GM12801 (cell line): Measurements from ENCODE around the gene ADIRF.

ENCODE experiments used
- CTCF ChIP-seq: IDR thresholded peaks from one replicate; pipeline ENCODE4 v1.5.1; 2011; ENCODE audit warnings: control low read depth; ENCODE audit not compliant: insufficient read length; ENCODE audit errors: extremely low read depth

The ADIRF gene

GRCh38 chr10:86953747-86954680 lies 14.3 kb upstream of the ADIRF start:
- no peak for TF ChIP-seq CTCF

GRCh38 chr10:86954681-86955500 lies 13.4 kb upstream of the ADIRF start:
- TF ChIP-seq CTCF, result no peak

- TF ChIP-seq CTCF, result no peak
Observed at GRCh38 chr10:86955501-86956194, 12.6 kb upstream of the ADIRF start.

- no peak for TF ChIP-seq CTCF
Observed at GRCh38 chr10:86956195-86956847, 12.0 kb upstream of the ADIRF start.

GRCh38 chr10:86956848-86957448 lies 11.3 kb upstream of the ADIRF start:
- TF ChIP-seq CTCF, result no peak

GRCh38 chr10:86957471-86958115 lies 10.7 kb upstream of the ADIRF start, which contains the start of gene MMRN2:
MMRN2 (minus strand) TSS chr10:86957615; CDS start chr10:86957541, 74 bp downstream.
- TF ChIP-seq CTCF, result no peak
